GM18498 (cell line): ENCODE results near the gene COL6A2.
"Not testable (repeated sequence)": the region's sequence is repeated elsewhere in the genome, so short reads cannot be mapped to it uniquely, and the experiment has no call there.

Experiments used
- ATAC-seq: cut with Tn5 transposase; IDR thresholded peaks from one replicate; pipeline ENCODE4 v1.9.1; 2021; ENCODE audit warnings: mild to moderate bottlenecking, moderate library complexity; ENCODE audit not compliant: unreplicated experiment

Gene COL6A2

DNA sequence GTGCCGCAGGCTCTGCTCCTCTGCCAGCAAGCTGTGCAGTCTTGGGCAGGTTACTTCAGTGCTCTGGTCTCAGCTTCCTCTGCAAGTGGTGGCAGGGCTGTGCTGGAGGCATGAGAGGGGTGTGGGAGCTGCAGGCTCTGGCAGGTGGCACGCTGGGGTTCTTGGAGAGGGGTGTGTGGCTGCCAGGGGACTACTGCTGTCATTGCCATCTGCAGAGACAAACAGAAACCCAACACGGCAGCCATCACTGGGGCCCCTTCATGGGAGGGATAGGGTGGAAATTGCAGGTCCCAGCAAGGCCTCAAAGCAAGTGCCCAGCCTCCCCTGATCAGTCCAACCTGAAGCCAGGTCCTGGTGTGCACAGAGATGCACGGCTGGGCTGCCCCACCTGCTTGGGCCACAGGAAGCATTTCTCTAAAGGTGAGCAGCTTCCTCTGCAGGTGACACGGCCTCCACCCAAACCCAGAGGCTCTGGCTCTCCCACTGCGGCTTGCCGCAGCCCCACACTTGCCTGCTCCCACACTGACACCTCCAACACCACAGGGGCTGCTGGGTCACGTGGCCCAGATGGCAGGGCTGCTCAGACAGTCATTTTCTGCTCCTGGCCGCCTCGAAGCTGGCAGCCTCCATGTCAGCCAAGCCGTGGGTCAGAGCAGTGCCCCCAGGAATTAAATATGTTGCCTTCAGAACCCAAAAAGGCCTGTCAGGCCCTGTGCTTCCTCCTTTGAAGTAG is 4.1 kb upstream of the COL6A2 start:
- ATAC-seq = no peak

DNA sequence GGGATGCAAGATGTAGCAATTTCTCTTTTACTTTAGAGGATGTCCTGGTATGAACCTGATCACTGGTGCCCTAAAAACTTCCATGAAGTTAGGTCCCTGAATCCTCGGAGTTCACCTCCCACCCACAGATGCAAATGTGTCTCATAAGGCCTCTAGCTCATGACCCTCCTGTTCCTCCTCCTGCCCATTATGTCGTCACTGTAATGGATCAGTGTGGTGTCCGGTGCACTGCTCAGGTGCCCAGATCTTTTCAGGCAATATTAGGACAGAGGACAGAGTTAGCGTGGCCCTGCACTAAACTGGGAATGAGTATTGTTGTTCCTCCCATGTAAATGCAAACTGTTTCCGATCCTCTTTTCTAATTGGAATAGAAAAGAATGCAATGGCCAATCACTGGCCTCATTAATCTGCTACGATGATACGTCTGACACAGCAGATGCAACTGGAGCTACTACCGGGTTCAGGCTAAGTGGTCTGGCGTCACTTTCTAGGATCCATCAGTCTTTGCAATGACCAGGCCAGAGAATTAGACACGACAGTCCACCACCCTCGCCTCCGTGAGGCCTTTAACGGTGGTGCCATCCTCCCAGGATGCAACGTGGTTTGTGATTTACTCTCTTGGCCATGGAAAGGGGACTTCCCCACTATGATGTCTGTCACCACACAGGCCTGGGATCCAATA is 3.4 kb upstream of the COL6A2 start:
- no peak for ATAC-seq

DNA sequence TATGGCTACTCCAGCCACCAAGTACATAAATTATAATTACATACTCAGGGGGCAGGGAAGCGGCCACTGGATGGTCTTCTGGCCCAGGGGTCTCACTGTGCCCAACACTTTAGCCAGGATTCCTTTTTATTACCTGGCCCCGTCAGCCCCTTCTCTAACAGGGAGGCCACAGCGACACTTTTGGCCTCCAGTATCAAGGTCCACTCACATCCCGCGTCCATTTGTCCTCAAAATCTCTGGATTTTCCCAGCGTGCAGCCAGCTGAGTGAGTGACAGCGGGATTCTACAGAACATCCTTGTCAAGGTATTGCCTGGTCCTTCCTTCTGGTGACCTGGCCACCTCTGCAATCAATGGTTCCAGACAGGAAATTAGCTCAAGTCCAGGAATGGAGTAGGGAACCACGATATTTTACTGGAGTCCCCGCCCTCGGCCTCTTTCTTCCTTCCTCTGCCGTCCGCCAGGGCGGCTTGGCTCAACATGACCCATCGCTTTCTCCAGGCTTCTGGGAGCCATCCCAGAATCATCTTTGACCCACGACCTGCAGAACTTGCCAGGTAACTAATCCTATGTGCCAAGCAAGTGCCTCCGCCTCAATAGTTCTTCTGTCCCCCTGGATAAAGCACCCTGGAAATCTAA is 2.7 kb upstream of the COL6A2 start:
- ATAC-seq = no peak

DNA sequence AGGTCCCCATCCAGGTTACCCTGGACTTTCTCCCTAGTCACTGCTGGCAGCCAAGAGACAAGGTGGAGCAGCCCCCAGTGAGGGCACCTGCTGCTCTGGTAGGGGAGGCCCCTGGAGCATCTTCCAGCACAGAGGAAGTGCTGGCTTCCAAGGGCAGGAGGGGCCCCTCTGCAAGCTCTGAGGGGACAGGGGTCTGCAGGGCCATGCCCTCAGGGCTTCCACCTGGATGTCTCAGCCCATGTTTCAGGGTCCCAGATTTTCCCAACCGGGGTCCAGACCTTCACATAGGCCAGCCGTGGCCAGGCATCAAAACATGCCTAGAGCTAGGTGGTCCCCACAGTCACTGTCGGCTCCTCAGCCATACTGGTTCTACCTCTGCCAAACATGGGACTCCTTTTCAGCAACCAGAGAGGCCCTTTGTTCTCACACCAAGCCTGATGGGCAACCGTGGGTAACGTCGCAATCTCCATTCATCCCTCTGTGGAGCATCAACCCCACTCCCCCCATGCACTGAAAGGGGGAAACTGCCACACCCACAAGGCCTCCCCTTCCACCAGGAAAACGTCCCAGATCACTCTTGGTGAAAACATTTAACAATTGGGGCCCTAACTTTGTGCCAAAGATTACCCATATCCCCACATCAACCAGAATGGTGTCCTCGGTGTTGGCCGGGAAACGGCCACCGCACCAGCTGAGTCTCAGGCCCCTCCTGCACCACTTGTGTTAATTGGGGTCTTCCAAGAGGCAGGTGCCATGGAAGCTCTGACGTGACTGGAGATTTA is 1.9 kb upstream of the COL6A2 start:
- ATAC-seq = no peak

DNA sequence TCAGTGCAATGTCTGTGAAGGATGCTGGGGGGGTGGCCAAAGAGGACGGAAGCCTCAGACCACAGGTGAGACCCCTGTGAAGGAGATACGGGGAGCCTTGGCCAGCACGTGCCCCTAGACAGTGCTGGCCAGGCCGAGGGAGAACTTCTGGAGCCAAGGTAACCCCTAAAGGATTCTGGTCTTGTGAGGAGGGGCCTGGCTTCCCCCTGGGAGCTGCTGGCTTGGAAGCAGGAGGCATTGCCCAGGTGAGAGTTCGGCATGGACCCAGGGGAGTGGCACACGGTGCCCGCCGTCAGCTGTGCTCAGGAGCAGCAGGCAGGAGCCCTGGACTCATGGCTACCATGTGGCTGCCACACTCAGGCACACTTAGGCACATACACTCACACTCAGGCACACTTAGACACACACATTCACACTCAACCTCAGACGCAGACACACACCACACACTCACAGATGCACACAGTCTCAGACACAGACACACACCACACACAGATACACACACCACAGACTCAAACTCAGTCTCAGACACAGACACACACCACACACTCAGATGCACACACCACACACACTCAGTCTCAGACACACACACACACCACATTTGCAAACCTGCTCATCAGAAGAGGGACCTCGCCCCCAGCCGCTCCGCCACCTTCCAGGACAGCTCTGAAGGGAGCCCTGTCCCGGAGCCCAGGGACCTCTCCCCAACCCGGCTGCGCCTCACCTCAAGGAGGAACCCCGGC is 1.1 kb upstream of the COL6A2 start:
- ATAC-seq = no peak

DNA sequence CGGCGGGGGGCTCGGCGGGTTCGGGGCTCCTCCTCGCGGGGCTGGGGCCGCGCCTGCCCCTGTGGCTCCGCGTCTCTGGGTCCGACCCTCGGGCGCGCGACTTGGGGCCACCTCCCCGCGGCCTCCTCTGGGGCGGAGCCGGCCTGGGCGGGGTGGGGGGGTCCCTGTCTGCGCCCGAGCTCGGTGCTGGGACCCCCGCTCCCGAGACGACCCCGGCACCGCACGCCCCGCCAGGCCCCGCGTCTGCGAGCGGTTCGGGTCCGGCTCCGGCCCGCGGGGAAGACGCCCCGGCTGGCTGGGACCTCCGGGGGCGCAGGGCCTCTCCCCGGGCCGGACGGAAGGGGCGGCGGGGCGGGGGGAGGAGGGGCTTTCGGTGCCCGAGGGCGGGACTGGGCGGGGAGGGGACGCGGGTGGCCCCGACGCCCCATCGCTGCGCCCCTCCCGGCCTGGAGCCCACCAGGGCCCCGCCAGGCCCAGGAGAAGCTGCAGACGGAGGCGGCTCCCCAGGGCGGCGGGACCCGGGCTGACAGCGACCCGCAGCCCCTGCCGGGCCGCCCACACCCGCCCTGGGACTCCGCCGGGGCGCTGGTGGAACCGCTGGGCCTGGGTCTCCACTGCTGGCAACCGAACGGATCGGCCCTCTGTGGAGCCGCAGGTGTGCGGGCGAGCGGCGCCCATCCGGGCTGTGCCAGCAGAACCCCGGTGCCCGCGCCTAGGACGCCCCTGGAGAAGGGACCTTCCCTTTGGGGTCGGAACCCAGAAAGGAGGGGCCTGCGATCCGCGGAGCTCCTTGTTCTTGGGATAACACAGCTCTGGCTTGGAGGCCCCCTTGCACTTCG is 610 bp downstream of the COL6A2 start:
- no peak for ATAC-seq

DNA sequence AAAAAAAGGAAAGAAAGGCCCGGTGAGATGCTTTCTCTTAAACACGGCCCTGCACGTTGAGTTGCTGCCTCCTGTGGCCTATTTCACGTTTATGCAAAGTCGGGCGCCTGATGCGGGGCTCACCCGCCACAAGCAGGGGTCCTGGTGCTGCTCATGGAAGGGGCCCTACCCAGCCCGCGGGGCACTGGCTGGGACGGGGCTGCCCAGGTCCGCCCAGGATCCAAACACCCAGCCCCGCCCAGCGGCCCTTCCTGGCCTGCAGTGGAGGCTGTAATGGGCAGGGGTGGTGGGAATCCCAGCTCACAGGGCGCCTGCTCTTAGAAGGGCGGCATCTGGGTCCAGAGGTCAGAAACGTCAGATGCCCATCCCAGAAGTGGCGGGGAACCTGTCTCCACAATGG is 1.6 kb downstream of the COL6A2 start:
- ATAC-seq = no peak

DNA sequence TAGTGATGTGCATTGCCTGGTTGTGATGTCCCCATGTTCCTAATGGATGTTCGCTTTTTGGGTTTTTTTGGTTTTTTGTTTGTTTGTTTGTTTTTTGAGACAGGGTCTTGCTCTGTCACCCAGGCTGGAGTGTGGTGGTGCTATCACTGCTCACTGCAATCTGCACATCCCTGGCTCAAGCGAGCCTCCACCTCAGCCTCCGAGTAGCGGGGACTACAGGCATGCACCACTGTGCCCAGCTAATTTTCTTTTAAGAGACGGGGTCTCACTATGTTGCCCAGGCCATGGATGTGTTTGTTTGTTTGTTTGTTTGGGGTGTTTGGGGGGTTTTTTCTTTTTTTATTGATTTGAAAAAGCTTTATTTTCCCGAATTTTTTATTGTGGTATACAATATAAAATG is 2.1 kb downstream of the COL6A2 start:
- ATAC-seq = no peak

DNA sequence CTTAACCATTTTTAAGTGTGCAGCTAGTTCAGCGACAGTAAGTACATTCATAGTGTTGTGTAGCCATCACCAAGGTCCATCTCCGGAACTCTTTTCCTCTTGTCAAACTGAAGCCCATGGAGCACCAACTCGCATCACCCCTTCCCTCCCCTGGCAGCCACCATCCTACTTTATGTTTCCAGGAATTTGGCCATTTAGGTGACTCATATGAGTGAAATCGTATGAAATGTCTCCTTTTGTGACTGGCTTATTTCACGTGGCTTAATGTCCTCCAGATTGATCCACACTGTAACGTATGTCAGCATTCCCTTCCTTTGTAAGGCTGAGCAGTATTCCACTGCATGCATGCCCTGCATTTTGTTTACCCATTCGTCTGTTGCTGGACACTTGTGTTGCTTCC is 2.5 kb downstream of the COL6A2 start:
- ATAC-seq = no peak

DNA sequence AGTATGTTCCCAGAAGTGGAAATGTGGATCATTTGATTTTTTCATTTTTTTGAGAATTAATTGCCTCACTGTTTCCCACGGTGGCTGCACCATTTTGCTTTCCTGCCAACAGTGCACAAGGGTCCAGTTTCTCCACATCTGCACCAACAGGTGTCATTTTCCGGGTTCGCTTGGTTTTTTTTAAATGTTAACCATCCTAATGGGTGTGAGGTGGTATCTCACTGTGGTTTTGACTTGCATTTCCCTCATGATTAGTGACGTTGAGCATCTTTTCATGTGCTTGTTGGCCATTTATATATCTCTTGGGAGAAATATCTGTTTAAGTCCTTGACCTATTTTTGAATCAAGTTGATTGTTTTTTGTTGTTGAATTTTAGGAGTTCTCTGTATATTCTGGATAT is 3.0 kb downstream of the COL6A2 start:
- ATAC-seq = no peak

DNA sequence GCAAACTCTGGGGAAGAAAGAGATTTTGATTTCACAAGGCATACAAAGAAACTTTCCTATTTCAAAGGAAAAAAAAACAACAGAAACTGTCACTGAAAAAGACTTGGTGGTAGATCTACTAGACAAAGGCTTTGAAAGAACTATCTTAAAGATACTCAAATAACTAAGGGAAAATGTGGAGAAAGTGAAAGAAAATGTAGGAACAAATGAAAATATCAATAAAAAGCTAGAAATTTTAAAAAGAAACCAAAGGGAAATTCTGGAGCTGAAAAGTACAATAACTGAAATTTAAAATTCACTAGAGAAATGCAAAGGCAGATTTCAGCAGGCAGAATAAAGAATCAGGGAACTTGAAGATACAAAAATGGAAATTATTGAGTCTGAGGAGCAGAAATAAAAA is 6.2 kb downstream of the COL6A2 start:
- ATAC-seq = no peak

DNA sequence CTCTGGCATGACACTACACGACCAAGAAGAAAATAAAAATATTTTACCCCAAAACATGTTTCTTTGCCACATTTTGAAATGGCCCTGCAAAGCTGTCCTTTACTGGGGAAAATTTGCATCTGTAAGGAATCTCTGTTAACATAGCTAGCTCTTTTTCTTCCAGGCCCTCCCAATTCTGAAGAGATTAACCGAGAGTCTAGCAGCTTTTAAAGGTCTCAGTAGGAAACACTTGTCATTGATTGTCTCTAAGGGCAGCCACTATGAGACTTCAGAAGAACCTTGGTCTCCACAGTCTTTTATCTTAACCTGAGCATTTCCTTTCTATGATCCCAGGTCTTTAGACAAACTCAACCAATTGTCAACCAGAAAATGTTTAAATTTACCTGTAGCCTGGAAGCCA is 9.5 kb downstream of the COL6A2 start:
- not testable (repeated sequence) for ATAC-seq

DNA sequence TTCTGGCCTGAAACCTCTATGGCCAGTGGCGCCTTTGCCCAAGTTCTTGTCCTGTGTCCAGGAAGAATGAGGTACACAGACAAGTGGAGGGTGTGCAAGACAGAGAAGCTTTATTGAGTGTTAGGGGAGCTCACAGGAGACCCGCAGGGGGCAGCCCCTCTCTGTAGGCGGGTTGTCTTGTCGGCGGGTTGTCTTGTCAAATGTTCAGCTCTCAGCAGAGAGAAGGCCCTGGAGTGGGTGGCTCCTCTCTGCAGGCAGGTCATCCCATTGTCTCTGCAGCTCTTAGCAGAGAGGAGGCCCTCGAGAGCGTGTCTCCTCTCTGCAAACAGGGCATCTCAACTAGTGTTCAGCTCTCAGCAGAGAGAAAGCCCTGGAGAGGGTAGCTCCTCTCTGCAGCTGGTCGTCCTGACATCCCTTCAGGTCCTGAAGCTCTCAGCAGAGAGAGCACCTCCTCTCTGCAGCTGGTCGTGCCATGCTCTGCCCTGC is 11.0 kb downstream of the COL6A2 start:
- no peak for ATAC-seq

DNA sequence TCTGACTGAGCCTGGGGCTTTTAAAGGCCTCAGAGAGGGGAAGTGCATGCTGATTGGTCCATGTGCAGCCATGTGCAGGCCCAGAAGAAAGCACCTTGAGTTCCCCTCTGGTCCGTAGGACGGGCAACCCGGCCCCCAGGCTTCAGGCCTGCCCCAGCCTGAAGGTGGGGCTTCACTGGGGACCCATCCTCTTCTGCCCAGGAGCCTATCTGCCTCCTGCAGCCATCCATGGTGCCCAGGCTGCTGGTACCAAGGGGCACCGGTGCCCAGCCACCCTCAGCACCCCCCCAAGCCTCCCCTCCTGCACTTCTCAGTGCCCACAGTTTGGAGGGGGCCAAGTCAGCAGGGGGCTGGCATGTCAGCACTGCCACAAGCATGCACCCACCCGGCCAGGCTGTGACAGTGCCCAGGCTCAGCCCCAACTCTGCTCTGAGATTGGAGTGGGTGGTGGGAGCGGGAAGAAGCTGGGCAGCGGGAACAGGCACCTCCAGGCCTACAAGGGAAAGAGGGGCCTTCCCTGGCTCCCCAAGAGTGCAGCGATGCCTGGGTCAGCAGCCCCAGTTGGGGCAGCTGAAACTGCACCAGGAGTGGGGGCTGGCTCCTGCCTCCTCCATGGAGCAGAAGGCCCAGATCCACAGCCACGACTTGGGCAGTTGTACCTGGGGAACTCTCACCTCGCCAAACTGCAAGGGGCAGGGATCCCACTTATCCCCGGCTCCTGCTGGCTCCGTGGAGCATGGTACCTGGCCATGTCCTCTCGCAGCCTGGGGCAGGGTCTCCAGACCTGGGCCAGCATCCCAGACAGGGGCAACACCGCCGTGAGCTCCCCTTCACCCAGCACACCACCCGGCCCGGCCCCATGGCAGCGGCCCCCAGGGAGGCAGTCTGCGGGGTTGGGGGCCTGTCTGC is 11.7 kb downstream of the COL6A2 start:
- no peak for ATAC-seq

DNA sequence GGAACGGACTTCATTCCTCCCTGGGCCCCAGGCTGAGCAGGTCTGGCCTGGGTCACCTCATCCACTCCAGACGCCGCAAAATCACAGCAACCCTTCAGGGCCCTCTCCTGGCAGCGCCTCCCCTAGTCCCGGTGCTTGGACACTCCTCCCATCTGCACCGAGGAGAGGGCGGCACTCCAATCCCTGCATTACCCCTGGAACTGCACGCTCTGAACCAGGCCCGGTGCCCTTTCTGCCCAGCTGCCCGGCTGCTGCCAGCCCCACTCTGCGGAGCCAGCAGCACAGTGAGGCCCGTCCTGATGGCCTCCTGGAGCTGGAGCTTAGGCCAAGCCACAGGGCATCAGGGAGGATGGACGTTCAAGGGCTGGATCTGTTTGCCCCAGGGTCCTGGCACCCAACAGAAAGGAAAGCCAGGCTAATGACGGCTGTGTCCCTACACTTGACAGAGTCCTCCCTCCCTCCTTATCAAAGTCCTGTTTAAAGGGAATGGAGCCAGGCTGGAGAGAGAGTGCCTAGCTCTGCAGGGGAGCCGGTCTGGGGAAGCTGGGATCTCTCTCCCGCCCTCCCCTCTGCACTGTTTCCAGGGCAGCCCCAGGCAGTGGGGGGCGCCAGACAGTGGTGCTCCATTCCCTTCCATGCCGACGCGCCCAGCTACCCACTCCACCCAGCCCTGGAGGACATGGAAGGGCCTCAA is 12.7 kb downstream of the COL6A2 start:
- no peak for ATAC-seq

DNA sequence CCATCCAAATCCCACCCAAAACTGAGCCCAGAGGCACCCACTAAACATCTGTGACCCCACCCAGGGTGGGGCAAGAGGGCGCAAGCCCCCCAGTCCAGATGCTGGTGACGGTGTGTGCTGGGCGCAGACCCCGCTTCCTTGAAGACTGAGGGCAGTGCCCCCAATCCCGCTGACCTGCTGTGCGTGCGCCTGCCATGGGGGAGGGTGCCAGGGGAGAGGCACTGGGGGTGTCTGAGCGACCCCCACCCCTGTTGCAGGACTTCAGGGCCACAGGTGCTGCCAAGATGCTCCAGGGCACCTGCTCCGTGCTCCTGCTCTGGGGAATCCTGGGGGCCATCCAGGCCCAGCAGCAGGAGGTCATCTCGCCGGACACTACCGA is 13.3 kb downstream of the COL6A2 start:
- ATAC-seq = no peak

DNA sequence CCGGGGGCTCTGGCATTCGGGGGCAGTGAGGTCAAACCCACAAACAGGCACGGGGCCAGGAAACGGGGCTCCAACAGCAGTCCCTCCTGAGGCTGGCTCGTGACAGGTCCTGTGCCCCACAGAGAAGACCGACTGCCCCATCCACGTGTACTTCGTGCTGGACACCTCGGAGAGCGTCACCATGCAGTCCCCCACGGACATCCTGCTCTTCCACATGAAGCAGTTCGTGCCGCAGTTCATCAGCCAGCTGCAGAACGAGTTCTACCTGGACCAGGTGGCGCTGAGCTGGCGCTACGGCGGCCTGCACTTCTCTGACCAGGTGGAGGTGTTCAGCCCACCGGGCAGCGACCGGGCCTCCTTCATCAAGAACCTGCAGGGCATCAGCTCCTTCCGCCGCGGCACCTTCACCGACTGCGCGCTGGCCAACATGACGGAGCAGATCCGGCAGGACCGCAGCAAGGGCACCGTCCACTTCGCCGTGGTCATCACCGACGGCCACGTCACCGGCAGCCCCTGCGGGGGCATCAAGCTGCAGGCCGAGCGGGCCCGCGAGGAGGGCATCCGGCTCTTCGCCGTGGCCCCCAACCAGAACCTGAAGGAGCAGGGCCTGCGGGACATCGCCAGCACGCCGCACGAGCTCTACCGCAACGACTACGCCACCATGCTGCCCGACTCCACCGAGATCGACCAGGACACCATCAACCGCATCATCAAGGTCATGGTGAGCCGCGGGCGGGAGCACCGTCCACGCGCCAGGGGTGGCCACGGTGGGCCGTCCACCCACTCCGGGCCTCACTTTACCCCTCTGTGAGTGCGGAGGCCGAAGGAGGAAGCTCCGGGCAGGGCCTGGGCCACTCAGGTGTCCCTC is 14.2 kb downstream of the COL6A2 start:
- ATAC-seq = no peak
